SK-N-SH (cell line): ENCODE data around the gene FBXO45.

Experiments used
- CHD2 ChIP-seq: fragments of 150-350 bp; IDR thresholded peaks from 2 replicates; pipeline ENCODE4 v1.6.1; 2018; ENCODE audit warnings: low read length; ENCODE audit not compliant: partially characterized antibody
- CTCF ChIP-seq: fragments of 200-600 bp; sonication (generic); IDR thresholded peaks from 2 replicates; pipeline ENCODE4 v1.6.1; 2017; ENCODE audit warnings: antibody characterized with exemption, mild to moderate bottlenecking, moderate library complexity
- EP300 ChIP-seq, 2 experiments: IDR thresholded peaks; 2 replicates each; pipeline versions ENCODE4 v1.4.0 to v1.6.1; 2012; ENCODE audit warnings: borderline replicate concordance in 1 of 2, low read depth in 1 of 2, low read length in 1 of 2
- FOXM1 ChIP-seq: IDR thresholded peaks from 2 replicates; pipeline ENCODE4 v1.4.0; 2012; ENCODE audit warnings: low read depth, mild to moderate bottlenecking
- JUND ChIP-seq: IDR thresholded peaks from 2 replicates; pipeline ENCODE4 v1.4.0; 2012
- RAD21 ChIP-seq: IDR thresholded peaks from 2 replicates; pipeline ENCODE4 v1.6.1; 2012; ENCODE audit warnings: mild to moderate bottlenecking, low read length
- RCOR1 ChIP-seq: fragments of 150-350 bp; IDR thresholded peaks from 2 replicates; pipeline ENCODE4 v1.6.1; 2017; ENCODE audit warnings: antibody characterized with exemption, low read length
- RFX5 ChIP-seq: IDR thresholded peaks from 2 replicates; pipeline ENCODE4 v1.6.1; 2012; ENCODE audit warnings: mild to moderate bottlenecking, improper control_type of control experiment, low read length
- SIN3A ChIP-seq: IDR thresholded peaks from 2 replicates; pipeline ENCODE4 v1.6.1; 2012; ENCODE audit warnings: low read depth, mild to moderate bottlenecking, low read length, moderate library complexity, borderline replicate concordance
- SMC3 ChIP-seq: IDR thresholded peaks from 2 replicates; pipeline ENCODE4 v1.6.1; 2012; ENCODE audit warnings: low read depth, low read length, improper control_type of control experiment
- TAF1 ChIP-seq: IDR thresholded peaks from 2 replicates; pipeline ENCODE4 v1.6.1; 2012; ENCODE audit warnings: low read depth, mild to moderate bottlenecking, low read length, moderate library complexity, borderline replicate concordance
- YY1 ChIP-seq: IDR thresholded peaks from 2 replicates; pipeline ENCODE4 v1.4.0; 2012; ENCODE audit warnings: low read depth, mild to moderate bottlenecking
- ZBTB33 ChIP-seq: IDR thresholded peaks from 2 replicates; pipeline ENCODE4 v1.4.0; 2012; ENCODE audit warnings: low read depth, borderline replicate concordance

- no peak for TF ChIP-seq JUND
- TF ChIP-seq CTCF = no peak
- no peak for TF ChIP-seq FOXM1
- TF ChIP-seq SIN3A = no peak
- TF ChIP-seq TAF1 = no peak
- no peak for TF ChIP-seq YY1
- TF ChIP-seq RAD21 = no peak
- TF ChIP-seq RCOR1 = no peak
- no peak for TF ChIP-seq ZBTB33
- no peak for TF ChIP-seq EP300 (IDR thresholded peaks at IDR 0.05; ENCODE audit: borderline replicate concordance in 1 of 2, low read depth in 1 of 2, low read length in 1 of 2)
- TF ChIP-seq RFX5 = no peak
- no peak for TF ChIP-seq SMC3
- no peak for TF ChIP-seq CHD2
Observed at GRCh38 chr3:196624067-196624790, 55.8 kb downstream of the FBXO45 start.
